CD14-positive monocyte (primary cell): Measurements from ENCODE around the gene IGSF22. TPM values are rescaled to one million over a fixed set of nuclear protein-coding genes. Genes with fewer than 3 reads are reported as not detected.
A peak's percentile ranks its signal among the peaks of the same experiment; 100 is the strongest.

Experiments
- DNase-seq, 3 donors: peaks; one replicate each; pipeline ENCODE4 v3.0.0-alpha.2; 2011 to 2022
- H2AFZ ChIP-seq: 2 replicates; pipeline ENCODE4 v1.6.0; 2012; ENCODE audit warnings: mild to moderate bottlenecking, low read depth, low read length, inconsistent platforms; ENCODE audit not compliant: insufficient read depth, poor library complexity, severe bottlenecking
- H3K27ac ChIP-seq, 2 donors: 1 replicate in 1 of 2; 2 replicates in 1 of 2; pipeline ENCODE4 v1.5.1; 2012 to 2013; ENCODE audit warnings: low read length in 2 of 2, control low read depth in 1 of 2, inconsistent platforms in 1 of 2, low read depth in 1 of 2, mild to moderate bottlenecking in 1 of 2
- H3K27me3 ChIP-seq, 2 donors: one replicate each; pipeline versions ENCODE4 v1.6.0 to v1.6.1; 2011 to 2013; ENCODE audit warnings: low read length in 2 of 2; ENCODE audit not compliant: control insufficient read depth in 2 of 2, insufficient read depth in 2 of 2
- H3K36me3 ChIP-seq, 2 donors: replicated peaks in 1 of 2; 1 replicate in 1 of 2; 2 replicates in 1 of 2; pipeline versions ENCODE4 v1.5.1 to v1.6.1; 2012 to 2013; ENCODE audit warnings: low read length in 2 of 2, control low read depth in 1 of 2, inconsistent platforms in 1 of 2, mild to moderate bottlenecking in 1 of 2; ENCODE audit not compliant: insufficient read depth in 2 of 2, control insufficient read depth in 1 of 2
- H3K4me1 ChIP-seq, 2 donors: 1 replicate in 1 of 2; 2 replicates in 1 of 2; pipeline versions ENCODE4 v1.5.1 to v1.6.1; 2012 to 2013; ENCODE audit warnings: low read length in 2 of 2, control low read depth in 1 of 2, inconsistent platforms in 1 of 2, mild to moderate bottlenecking in 1 of 2, moderate library complexity in 1 of 2; ENCODE audit not compliant: insufficient read depth in 2 of 2, control insufficient read depth in 1 of 2
- H3K4me2 ChIP-seq: replicated peaks from 2 replicates; pipeline ENCODE3; 2012; ENCODE audit warnings: low read length, moderate library complexity, mild to moderate bottlenecking; ENCODE audit not compliant: poor library complexity, severe bottlenecking; ENCODE audit errors: extremely low read depth
- H3K4me3 ChIP-seq, 3 experiments: fragments of 200-600 bp in 1 of 3; sonication (generic) in 1 of 3; replicated peaks in 1 of 3; 1 replicate in 2 of 3; 2 replicates in 1 of 3; pipeline ENCODE4 v1.5.1; 2011 to 2013; ENCODE audit warnings: low read length in 3 of 3, mild to moderate bottlenecking in 3 of 3, control low read depth in 2 of 3, low read depth in 2 of 3, inconsistent platforms in 1 of 3, moderate library complexity in 1 of 3
- H3K79me2 ChIP-seq: 2 replicates; pipeline ENCODE4 v1.6.0; 2012; ENCODE audit warnings: mild to moderate bottlenecking, control low read depth, inconsistent platforms, low read length, moderate library complexity; ENCODE audit not compliant: insufficient read depth
- H3K9ac ChIP-seq: 2 replicates; pipeline ENCODE4 v1.6.0; 2017; ENCODE audit warnings: low read length, mild to moderate bottlenecking; ENCODE audit not compliant: insufficient read depth, poor library complexity, severe bottlenecking
- H3K9me3 ChIP-seq, 2 donors: replicated peaks in 1 of 2; 1 replicate in 1 of 2; 2 replicates in 1 of 2; pipeline versions ENCODE4 v1.5.1 to v1.6.1; 2012 to 2013; ENCODE audit warnings: low read length in 2 of 2, control low read depth in 1 of 2; ENCODE audit not compliant: control insufficient read depth in 1 of 2, insufficient read depth in 1 of 2
- H4K20me1 ChIP-seq: 2 replicates; pipeline ENCODE4 v1.6.0; 2012; ENCODE audit warnings: mild to moderate bottlenecking, low read length, control low read depth, moderate library complexity; ENCODE audit not compliant: insufficient read depth
- H3K27ac Mint-ChIP-seq, 7 donors: one replicate each; pipeline ENCODE4 v1.8.0; 2020; ENCODE audit warnings: mild to moderate bottlenecking in 7 of 7, mixed read lengths in 7 of 7, moderate library complexity in 6 of 7, inconsistent platforms in 2 of 7
- H3K27me3 Mint-ChIP-seq, 3 donors: one replicate each; pipeline ENCODE4 v1.8.0; 2021 to 2022; ENCODE audit warnings: low read depth in 3 of 3, mild to moderate bottlenecking in 3 of 3, mixed read lengths in 3 of 3, moderate library complexity in 3 of 3, inconsistent platforms in 1 of 3
- H3K36me3 Mint-ChIP-seq, 2 donors: one replicate each; pipeline ENCODE4 v1.8.0; 2020; ENCODE audit warnings: mixed read lengths in 2 of 2, inconsistent platforms in 1 of 2, mild to moderate bottlenecking in 1 of 2
- H3K4me1 Mint-ChIP-seq: one replicate; pipeline ENCODE4 v1.8.0; 2020; ENCODE audit warnings: mild to moderate bottlenecking, mixed read lengths
- H3K4me3 Mint-ChIP-seq, 2 donors: one replicate each; pipeline ENCODE4 v1.8.0; 2020; ENCODE audit warnings: mild to moderate bottlenecking in 2 of 2, mixed read lengths in 2 of 2, moderate library complexity in 1 of 2
- H3K9me3 Mint-ChIP-seq, 7 donors: one replicate each; pipeline ENCODE4 v1.8.0; 2020 to 2022; ENCODE audit warnings: mixed read lengths in 7 of 7, mild to moderate bottlenecking in 6 of 7, moderate library complexity in 6 of 7, inconsistent platforms in 2 of 7
- WGBS: methylation state at CpG from one replicate; pipeline ENCODE4 v1.1.5; 2013; ENCODE audit warnings: missing lambda C conversion rate; ENCODE audit not compliant: insufficient coverage; 5-methylcytosine and 5-hydroxymethylcytosine counted together
- intact Hi-C, 2 donors: fragments of 100-400 bp; cut with micrococcal nuclease; formaldehyde crosslinking; loops; one replicate each; pipeline versions ENCODE4 v1.15.0 to v1.15.1; 2023
- polyA plus RNA-seq, 3 donors: library from polyadenylated mRNA; depleted of rRNA in 1 of 3; unstranded in 2 of 3; stranded (reverse) in 1 of 3; fragments of 300-500 nt in 2 of 3; fragments of >200 nt in 1 of 3; fragmentation: Illumina TruSeq in 2 of 3; gene quantifications; 1 replicate in 2 of 3; 2 replicates in 1 of 3; pipeline ENCODE4 v1.2.3, GENCODE V29; 2012 to 2021
- TF ChIP-seq, protein P1 (sequence below): fragments of 200-600 bp; IDR thresholded peaks from one replicate; pipeline ENCODE4 v1.8.0; 2022; ENCODE audit warnings: antibody characterized with exemption, mild to moderate bottlenecking

IGSF22 gene
- polyA plus RNA-seq, 3 donors = not detected

DNA sequence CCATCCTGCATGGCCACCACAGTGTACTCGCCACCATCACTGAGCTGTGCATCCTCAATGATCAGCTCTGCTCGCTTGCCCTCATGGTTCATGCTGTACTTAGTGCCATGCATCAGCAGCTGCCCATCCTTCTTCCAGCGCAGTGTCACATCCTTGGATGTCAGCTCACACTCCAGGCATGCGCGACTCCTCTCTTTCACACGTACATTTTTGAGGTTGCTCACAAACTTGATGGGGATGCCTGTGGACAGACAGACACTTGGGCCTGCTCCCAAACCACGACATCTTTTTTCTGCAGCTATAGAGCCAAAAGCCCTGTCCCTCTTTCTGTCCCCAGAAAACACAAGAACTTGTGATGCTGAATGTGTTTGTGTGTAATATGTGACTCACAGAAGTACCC lies 10.5 kb downstream of the IGSF22 start:
- Mint-ChIP-seq H3K27ac (no peak overlapping the region), H3K27me3 (peaks cover 8 to 11% (median 9%) of the 10 kb centered on the region in 3 donors), H3K9me3 (no peaks in the 10 kb centered on the region), H3K4me1 (no peaks in the 10 kb centered on the region), H3K36me3 (no peaks in the 10 kb centered on the region), H3K4me3 (no peak overlapping the region)
- Histone ChIP-seq H3K4me3 (no peak overlapping the region), H3K9me3 (no peaks in the 10 kb centered on the region), H4K20me1 (no peaks in the 10 kb centered on the region), H2AFZ (no peak overlapping the region), H3K36me3 (no peaks in the 10 kb centered on the region), H3K4me1 (no peaks in the 10 kb centered on the region), H3K27ac (no peak overlapping the region), H3K4me2 (no peak overlapping the region), H3K9ac (no peak overlapping the region), H3K27me3 (no peaks in the 10 kb centered on the region), H3K79me2 (no peaks in the 10 kb centered on the region)
- no peak for DNase-seq
- intact Hi-C loops = no loop called here
- TF ChIP-seq, protein P1, sequence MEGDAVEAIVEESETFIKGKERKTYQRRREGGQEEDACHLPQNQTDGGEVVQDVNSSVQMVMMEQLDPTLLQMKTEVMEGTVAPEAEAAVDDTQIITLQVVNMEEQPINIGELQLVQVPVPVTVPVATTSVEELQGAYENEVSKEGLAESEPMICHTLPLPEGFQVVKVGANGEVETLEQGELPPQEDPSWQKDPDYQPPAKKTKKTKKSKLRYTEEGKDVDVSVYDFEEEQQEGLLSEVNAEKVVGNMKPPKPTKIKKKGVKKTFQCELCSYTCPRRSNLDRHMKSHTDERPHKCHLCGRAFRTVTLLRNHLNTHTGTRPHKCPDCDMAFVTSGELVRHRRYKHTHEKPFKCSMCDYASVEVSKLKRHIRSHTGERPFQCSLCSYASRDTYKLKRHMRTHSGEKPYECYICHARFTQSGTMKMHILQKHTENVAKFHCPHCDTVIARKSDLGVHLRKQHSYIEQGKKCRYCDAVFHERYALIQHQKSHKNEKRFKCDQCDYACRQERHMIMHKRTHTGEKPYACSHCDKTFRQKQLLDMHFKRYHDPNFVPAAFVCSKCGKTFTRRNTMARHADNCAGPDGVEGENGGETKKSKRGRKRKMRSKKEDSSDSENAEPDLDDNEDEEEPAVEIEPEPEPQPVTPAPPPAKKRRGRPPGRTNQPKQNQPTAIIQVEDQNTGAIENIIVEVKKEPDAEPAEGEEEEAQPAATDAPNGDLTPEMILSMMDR = no peak
- WGBS = 87% methylated on average over 6 of the region's 7 CpGs

DNA sequence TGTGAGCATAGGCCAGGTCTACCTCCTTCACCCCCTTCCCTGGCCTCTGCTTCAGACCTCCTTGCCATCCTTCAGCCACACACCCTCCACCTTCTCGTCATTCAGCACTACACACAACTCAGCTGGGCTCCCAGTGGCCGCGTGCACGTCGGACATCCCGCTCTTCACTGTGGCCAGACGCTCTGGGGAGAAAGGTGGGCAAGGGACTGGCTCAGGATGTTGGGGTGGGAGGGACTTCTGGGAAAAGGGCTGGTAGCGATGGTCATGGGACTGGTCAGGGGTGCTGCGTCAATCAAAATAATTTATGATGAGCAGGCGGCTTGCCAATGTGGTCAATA lies 11.6 kb downstream of the IGSF22 start:
- intact Hi-C loops = no loop called here
- Histone ChIP-seq H4K20me1 (no peaks in the 10 kb centered on the region), H3K9ac (no peak overlapping the region), H2AFZ (no peak overlapping the region), H3K4me3 (no peak overlapping the region), H3K9me3 (no peaks in the 10 kb centered on the region), H3K4me2 (no peak overlapping the region), H3K4me1 (no peaks in the 10 kb centered on the region), H3K36me3 (no peaks in the 10 kb centered on the region), H3K27me3 (no peaks in the 10 kb centered on the region), H3K79me2 (no peaks in the 10 kb centered on the region), H3K27ac (no peak overlapping the region)
- Mint-ChIP-seq H3K9me3 (no peaks in the 10 kb centered on the region), H3K27me3 (peaks cover 5 to 9% (median 8%) of the 10 kb centered on the region in 3 donors), H3K4me3 (no peak overlapping the region), H3K27ac (peak overlapping the region in 1 of 7 donors; percentile 15), H3K36me3 (no peaks in the 10 kb centered on the region), H3K4me1 (no peaks in the 10 kb centered on the region)
- 89% methylated on average over 9 of the region's 10 CpGs for WGBS
- no peak for DNase-seq
- TF ChIP-seq, protein P1 = no peak
